GM19025 (cell line): ENCODE measurements around the gene ANKRD6.
A peak's percentile ranks its signal among the peaks of the same experiment; 100 is the strongest.

Source experiments
- ATAC-seq: cut with Tn5 transposase; IDR thresholded peaks from one replicate; pipeline ENCODE4 v1.9.1; 2021; ENCODE audit warnings: mild to moderate bottlenecking, low read depth, moderate library complexity; ENCODE audit not compliant: unreplicated experiment

The ANKRD6 gene

GRCh38 chr6:89506716-89507617, 74.0 kb downstream of the ANKRD6 start:
- ATAC-seq: no peak

DNA sequence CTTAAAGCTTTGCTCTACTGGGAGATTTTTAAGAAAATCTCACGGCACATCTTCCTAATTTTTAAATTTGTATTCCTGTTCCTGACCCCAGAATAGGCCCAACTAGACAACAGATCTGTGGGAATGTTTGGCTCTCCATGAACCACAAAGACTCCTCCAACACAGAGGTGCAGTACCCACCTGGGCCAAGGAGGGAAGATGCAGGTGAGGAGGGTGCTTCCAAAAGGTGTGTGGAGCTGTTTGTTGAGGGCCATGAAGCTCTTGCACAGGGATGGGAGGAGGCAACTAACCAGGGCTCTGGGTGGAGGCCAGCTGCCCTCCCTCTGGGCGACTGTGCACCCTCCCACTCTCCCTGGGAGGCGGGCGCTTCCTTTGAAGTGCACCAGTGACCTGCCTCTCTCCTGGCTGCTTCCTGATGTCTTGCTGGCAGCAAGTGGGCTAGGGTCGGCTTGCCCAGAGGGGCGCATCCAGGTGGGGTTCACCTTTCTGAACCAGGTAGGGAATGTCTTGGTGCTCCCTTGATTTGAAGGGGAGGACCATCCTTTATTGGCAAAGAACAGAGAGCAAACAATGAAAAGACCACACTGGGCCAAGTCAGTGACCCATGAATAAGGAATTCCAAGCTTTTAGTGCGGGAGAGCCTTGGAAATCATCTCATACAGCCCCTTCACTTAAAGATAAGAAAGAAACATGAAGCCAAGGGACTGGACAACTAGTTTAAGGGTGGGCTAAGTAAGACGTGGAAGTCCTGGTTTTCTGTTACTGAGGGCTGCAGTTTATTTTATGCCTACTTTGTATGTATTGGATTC, 76.0 kb downstream of the ANKRD6 start:
- no peak for ATAC-seq

DNA sequence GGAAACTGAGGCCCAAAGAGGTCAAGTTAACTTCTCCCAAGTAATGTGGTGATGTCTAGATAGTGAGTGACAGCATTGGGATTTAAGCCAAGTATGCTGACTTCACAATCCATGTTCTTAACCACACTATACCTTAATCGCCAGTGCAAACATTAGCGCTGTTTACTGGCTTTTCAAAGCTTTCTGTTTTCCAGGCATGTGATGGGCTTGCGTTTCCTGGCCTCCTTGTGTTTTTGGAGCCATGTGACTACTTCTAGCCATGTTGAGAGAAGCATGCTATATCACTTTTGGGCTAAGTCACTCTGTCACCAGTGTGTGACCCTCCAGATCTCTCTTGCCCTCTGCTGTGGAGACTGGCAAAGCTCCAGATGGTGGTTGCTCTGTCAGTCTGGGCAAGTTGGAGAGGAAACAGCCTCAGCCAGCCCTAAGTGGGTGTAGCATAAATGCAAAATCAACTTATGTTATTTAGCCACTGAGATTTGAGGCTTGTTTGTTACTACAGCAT, 76.9 kb downstream of the ANKRD6 start:
- ATAC-seq: no peak

- ATAC-seq: no peak
These were observed 77.4 kb downstream of the ANKRD6 start for GRCh38 chr6:89510393-89510792.

DNA sequence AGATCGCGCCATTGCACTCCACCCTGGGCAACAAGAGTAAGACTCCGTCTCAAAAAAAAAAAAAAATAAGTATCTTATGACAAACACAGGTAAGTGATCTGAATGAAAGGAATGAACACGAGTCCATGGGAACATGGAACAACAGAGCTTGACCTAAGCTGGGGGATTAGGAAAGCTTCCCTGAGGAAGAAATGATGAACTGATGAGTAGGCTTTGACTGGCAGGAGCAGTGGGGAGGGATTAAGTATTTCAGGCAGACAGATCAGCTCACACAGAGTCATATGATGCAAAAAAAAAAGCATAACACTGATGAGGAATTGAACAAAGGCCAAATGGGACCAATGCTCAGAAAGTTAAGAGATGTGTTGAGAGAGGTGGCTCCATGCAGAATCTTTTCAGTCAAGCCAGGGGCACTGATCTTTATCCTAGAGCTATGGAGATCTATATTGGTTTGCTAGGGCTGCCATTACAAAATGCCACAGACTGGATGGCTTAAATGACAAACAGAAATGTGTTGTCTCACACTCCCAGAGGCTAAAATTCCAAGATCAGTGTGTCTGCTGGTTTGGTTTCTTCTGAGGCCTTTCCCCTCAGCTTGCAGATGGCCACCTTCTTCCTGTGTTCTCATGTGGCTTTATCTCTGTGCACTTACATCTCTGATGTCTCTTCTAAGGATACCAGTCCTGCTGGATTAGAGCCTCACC, 85.6 kb downstream of the ANKRD6 start:
- ATAC-seq: no peak

GRCh38 chr6:89520736-89521135, 87.8 kb downstream of the ANKRD6 start:
- no peak for ATAC-seq

GRCh38 chr6:89522778-89523177, 89.8 kb downstream of the ANKRD6 start:
- no peak for ATAC-seq

GRCh38 chr6:89525786-89526562, 93.0 kb downstream of the ANKRD6 start:
- no peak for ATAC-seq

GRCh38 chr6:89526563-89526869, 93.6 kb downstream of the ANKRD6 start:
- ATAC-seq: no peak

- no peak for ATAC-seq
These were observed 94.7 kb downstream of the ANKRD6 start for GRCh38 chr6:89527634-89528033.

- ATAC-seq: no peak
These were observed 95.9 kb downstream of the ANKRD6 start for GRCh38 chr6:89528866-89529265.

- no peak for ATAC-seq
These were observed 98.0 kb downstream of the ANKRD6 start for GRCh38 chr6:89530982-89531381.

- no peak for ATAC-seq
These were observed 103.3 kb downstream of the ANKRD6 start for GRCh38 chr6:89536231-89536630.

DNA sequence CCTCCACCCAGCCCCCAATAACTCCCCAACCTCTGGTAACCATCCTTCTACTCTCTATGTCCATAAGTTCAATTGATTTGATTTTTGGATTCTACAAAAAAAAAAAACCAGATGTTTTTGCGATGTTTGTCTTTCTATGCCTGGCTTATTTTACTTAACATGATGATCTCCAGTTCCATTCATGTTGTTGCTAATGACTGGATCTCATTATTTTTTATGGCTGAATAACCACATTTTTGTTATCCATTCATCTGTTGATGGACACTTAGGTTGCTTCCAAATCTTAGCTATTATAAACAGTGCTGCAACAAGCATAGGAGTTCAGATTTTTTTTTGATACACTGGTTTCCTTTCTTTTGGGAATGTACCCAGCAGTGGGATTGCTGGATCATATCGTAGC, 106.8 kb downstream of the ANKRD6 start:
- no peak for ATAC-seq

- peak; percentile 82 for ATAC-seq
These were observed 109.3 kb downstream of the ANKRD6 start for GRCh38 chr6:89542081-89542857.

- ATAC-seq: no peak
These were observed 109.9 kb downstream of the ANKRD6 start for GRCh38 chr6:89542866-89543265.

- ATAC-seq: no peak
These were observed 114.3 kb downstream of the ANKRD6 start for GRCh38 chr6:89547281-89547680.

GRCh38 chr6:89553431-89553830, 120.5 kb downstream of the ANKRD6 start:
- ATAC-seq: no peak

GRCh38 chr6:89554106-89554505, 121.2 kb downstream of the ANKRD6 start:
- no peak for ATAC-seq
